GM23338 (cell line): ENCODE data around the gene RNF157. TPM values are rescaled to one million over a fixed set of nuclear protein-coding genes. Genes with fewer than 3 reads are reported as not detected.

Experiments
- ATAC-seq: fragments of 200-7000 bp; cut with Tn5 transposase; 3 replicates; pipeline ENCODE4 v1.9.1; 2020
- DNase-seq: peaks from one replicate; pipeline ENCODE4 v3.0.0-alpha.2; 2015; ENCODE audit warnings: low spot score
- H2AFZ ChIP-seq: fragments of 200-600 bp; sonication (generic); 2 replicates; pipeline ENCODE4 v1.8.0; 2016; ENCODE audit warnings: antibody characterized with exemption, mild to moderate bottlenecking, moderate library complexity
- H3F3A ChIP-seq: fragments of 200-600 bp; sonication (generic); replicated peaks from 2 replicates; pipeline ENCODE4 v1.8.0; 2017; ENCODE audit warnings: antibody characterized with exemption, mixed run types, low read depth
- H3K27ac ChIP-seq: fragments of 200-600 bp; sonication (generic); 2 replicates; pipeline ENCODE4 v1.6.1; 2016; ENCODE audit warnings: low read depth
- H3K27me3 ChIP-seq: fragments of 200-600 bp; sonication (generic); 2 replicates; pipeline ENCODE4 v1.8.0; 2016; ENCODE audit warnings: mild to moderate bottlenecking, mixed run types, moderate library complexity; ENCODE audit not compliant: insufficient read depth
- H3K36me3 ChIP-seq: fragments of 200-600 bp; sonication (generic); 2 replicates; pipeline ENCODE4 v1.8.0; 2016; ENCODE audit warnings: mild to moderate bottlenecking; ENCODE audit not compliant: insufficient read depth
- H3K4me1 ChIP-seq: fragments of 200-600 bp; sonication (generic); 2 replicates; pipeline ENCODE4 v1.8.0; 2016; ENCODE audit warnings: mild to moderate bottlenecking, moderate library complexity; ENCODE audit not compliant: insufficient read depth
- H3K4me2 ChIP-seq: fragments of 200-600 bp; sonication (generic); 2 replicates; pipeline ENCODE4 v1.7.1; 2017; ENCODE audit warnings: mixed run types
- H3K4me3 ChIP-seq: fragments of 200-600 bp; sonication (generic); 2 replicates; pipeline ENCODE4 v1.6.1; 2016; ENCODE audit warnings: mixed run types
- H3K79me2 ChIP-seq: fragments of 200-600 bp; sonication (generic); replicated peaks from 2 replicates; pipeline ENCODE4 v1.8.0; 2017; ENCODE audit warnings: mild to moderate bottlenecking; ENCODE audit not compliant: insufficient read depth
- H3K9me2 ChIP-seq: fragments of 200-600 bp; sonication (generic); 2 replicates; pipeline ENCODE4 v1.8.0; 2017; ENCODE audit not compliant: insufficient read depth
- H4K20me1 ChIP-seq: fragments of 200-600 bp; sonication (generic); replicated peaks from 2 replicates; pipeline ENCODE4 v1.8.0; 2017; ENCODE audit warnings: mild to moderate bottlenecking; ENCODE audit not compliant: insufficient read depth
- H3K27ac Mint-ChIP-seq: 2 replicates; pipeline ENCODE4 v1.8.0; 2020; ENCODE audit warnings: inconsistent platforms, mild to moderate bottlenecking, moderate library complexity, mixed read lengths
- H3K27me3 Mint-ChIP-seq: 3 replicates; pipeline ENCODE4 v1.8.0; 2022; ENCODE audit warnings: low read depth, mild to moderate bottlenecking, moderate library complexity, mixed read lengths, inconsistent platforms; ENCODE audit not compliant: insufficient read depth, poor library complexity
- H3K36me3 Mint-ChIP-seq: 3 replicates; pipeline ENCODE4 v1.8.0; 2021; ENCODE audit warnings: low read depth, mild to moderate bottlenecking, inconsistent platforms, moderate library complexity, mixed read lengths
- H3K4me1 Mint-ChIP-seq: 3 replicates; pipeline ENCODE4 v1.8.0; 2020; ENCODE audit warnings: mild to moderate bottlenecking, inconsistent platforms, mixed read lengths
- H3K4me3 Mint-ChIP-seq: 3 replicates; pipeline ENCODE4 v1.8.0; 2021; ENCODE audit warnings: moderate library complexity, mild to moderate bottlenecking, inconsistent platforms, mixed read lengths
- H3K9me3 Mint-ChIP-seq: 3 replicates; pipeline ENCODE4 v1.8.0; 2020; ENCODE audit warnings: moderate library complexity, mild to moderate bottlenecking, inconsistent platforms, mixed read lengths
- CREB1 ChIP-seq: fragments of 250-450 bp; sonication (Bioruptor Pico); IDR thresholded peaks from 2 replicates; pipeline ENCODE4 v1.5.0; 2020; ENCODE audit warnings: low read depth, mild to moderate bottlenecking, moderate library complexity
- CTCF ChIP-seq, 2 experiments: fragments of 200-600 bp in 1 of 2; sonication (generic) in 1 of 2; conservative IDR thresholded peaks; 2 replicates each; pipeline versions ENCODE4 v1.5.1 to v1.6.1; 2016 to 2017; ENCODE audit warnings: antibody characterized with exemption in 2 of 2, low read depth in 2 of 2, mild to moderate bottlenecking in 2 of 2, moderate library complexity in 1 of 2
- EZH2 ChIP-seq: fragments of 200-600 bp; sonication (generic); IDR thresholded peaks from one replicate; pipeline ENCODE4 v1.8.0; 2017; ENCODE audit warnings: antibody characterized with exemption, mild to moderate bottlenecking, low read depth; ENCODE audit not compliant: unreplicated experiment
- EZH2phosphoT487 ChIP-seq: fragments of 200-600 bp; sonication (generic); IDR thresholded peaks from one replicate; pipeline ENCODE4 v1.8.1; 2018; ENCODE audit warnings: antibody characterized with exemption; ENCODE audit not compliant: unreplicated experiment
- JUNB ChIP-seq: IDR thresholded peaks from one replicate; pipeline ENCODE4 v1.6.1; 2016; ENCODE audit warnings: antibody characterized with exemption; ENCODE audit not compliant: unreplicated experiment
- NANOG ChIP-seq: IDR thresholded peaks from 2 replicates; pipeline ENCODE4 v1.6.1; 2016; ENCODE audit warnings: antibody characterized with exemption, borderline replicate concordance
- POLR2AphosphoS5 ChIP-seq: IDR thresholded peaks from 2 replicates; pipeline ENCODE4 v1.6.1; 2016; ENCODE audit warnings: antibody characterized with exemption, low read depth
- STAT1 ChIP-seq: IDR thresholded peaks from one replicate; pipeline ENCODE4 v1.6.1; 2016; ENCODE audit warnings: antibody characterized with exemption; ENCODE audit not compliant: unreplicated experiment
- ZNF114 ChIP-seq: fragments of 250-450 bp; sonication (Bioruptor Pico); IDR thresholded peaks from 2 replicates; pipeline ENCODE4 v1.5.0; 2020; ENCODE audit warnings: mild to moderate bottlenecking, moderate library complexity
- ZNF331 ChIP-seq: fragments of 250-450 bp; sonication (Bioruptor Pico); IDR thresholded peaks from 2 replicates; pipeline ENCODE4 v1.5.0; 2020; ENCODE audit warnings: low read depth, mild to moderate bottlenecking, moderate library complexity
- polyA plus RNA-seq: library from polyadenylated mRNA; unstranded; fragments of >200 nt; fragmentation: Nextera tagmentation; extraction: Ambion mirVana; gene quantifications from 2 replicates; pipeline ENCODE4 v1.2.1, GENCODE V29; 2016
- total RNA-seq: library from RNA; depleted of rRNA; stranded (reverse); fragments of >200 nt; shearing (Covaris generic); gene quantifications from 2 replicates; pipeline ENCODE4 v1.2.3, GENCODE V29; 2014
- TF ChIP-seq, protein P1 (sequence below): IDR thresholded peaks from one replicate; pipeline ENCODE4 v1.6.1; 2018; ENCODE audit warnings: antibody characterized with exemption; ENCODE audit not compliant: unreplicated experiment
- TF ChIP-seq, protein P2 (sequence below): IDR thresholded peaks from 2 replicates; pipeline ENCODE4 v1.6.1; 2016; ENCODE audit warnings: antibody characterized with exemption
- TF ChIP-seq, protein P3 (sequence below): fragments of 250-450 bp; sonication (Bioruptor Pico); IDR thresholded peaks from 2 replicates; pipeline ENCODE4 v1.5.0; 2020; ENCODE audit warnings: mild to moderate bottlenecking, moderate library complexity

RNF157 gene
- total and polyA plus RNA-seq, 2 experiments from 2014 or later, result 7.8 to 11.7 TPM

GRCh38 chr17:76263896-76264295, 23.6 kb upstream of the RNF157 start:
- Mint-ChIP-seq H3K27ac (no peak overlapping the region), H3K27me3 (peaks cover 12% of the 10 kb centered on the region), H3K9me3 (no peaks in the 10 kb centered on the region), H3K4me3 (no peak overlapping the region), H3K4me1 (peaks cover 36% of the 10 kb centered on the region), H3K36me3 (peaks cover 7% of the 10 kb centered on the region; the same call in 2 of the 3 replicates)
- Histone ChIP-seq H2AFZ (no peak overlapping the region), H3K4me2 (peak overlapping the region; percentile 68; the same call in 1 of the 2 replicates), H3K27me3 (no peaks in the 10 kb centered on the region), H3K9me2 (no peaks in the 10 kb centered on the region), H3K4me3 (no peak overlapping the region), H3K27ac (no peak overlapping the region), H4K20me1 (no peaks in the 10 kb centered on the region), H3K4me1 (peaks cover 18% of the 10 kb centered on the region; the same call in 1 of the 2 replicates), H3K36me3 (no peaks in the 10 kb centered on the region), H3F3A (0 out of 2 replicates have a peak, but pooled peaks cover 5% of the 10 kb centered on the region), H3K79me2 (peaks cover 21% of the 10 kb centered on the region)
- ATAC-seq (no peak), DNase-seq (no peak)
- TF ChIP-seq CTCF (conservative IDR thresholded peaks at IDR 0.05; ENCODE audit: low read depth in 2 of 2) (no peak), EZH2phosphoT487 (no peak), STAT1 (no peak), POLR2AphosphoS5 (no peak), ZNF331 (CRISPR knock-in tag) (no peak), JUNB (no peak), NANOG (no peak), ZNF114 (CRISPR knock-in tag) (no peak), EZH2 (no peak), CREB1 (CRISPR knock-in tag) (no peak)
- TF ChIP-seq, protein P1, sequence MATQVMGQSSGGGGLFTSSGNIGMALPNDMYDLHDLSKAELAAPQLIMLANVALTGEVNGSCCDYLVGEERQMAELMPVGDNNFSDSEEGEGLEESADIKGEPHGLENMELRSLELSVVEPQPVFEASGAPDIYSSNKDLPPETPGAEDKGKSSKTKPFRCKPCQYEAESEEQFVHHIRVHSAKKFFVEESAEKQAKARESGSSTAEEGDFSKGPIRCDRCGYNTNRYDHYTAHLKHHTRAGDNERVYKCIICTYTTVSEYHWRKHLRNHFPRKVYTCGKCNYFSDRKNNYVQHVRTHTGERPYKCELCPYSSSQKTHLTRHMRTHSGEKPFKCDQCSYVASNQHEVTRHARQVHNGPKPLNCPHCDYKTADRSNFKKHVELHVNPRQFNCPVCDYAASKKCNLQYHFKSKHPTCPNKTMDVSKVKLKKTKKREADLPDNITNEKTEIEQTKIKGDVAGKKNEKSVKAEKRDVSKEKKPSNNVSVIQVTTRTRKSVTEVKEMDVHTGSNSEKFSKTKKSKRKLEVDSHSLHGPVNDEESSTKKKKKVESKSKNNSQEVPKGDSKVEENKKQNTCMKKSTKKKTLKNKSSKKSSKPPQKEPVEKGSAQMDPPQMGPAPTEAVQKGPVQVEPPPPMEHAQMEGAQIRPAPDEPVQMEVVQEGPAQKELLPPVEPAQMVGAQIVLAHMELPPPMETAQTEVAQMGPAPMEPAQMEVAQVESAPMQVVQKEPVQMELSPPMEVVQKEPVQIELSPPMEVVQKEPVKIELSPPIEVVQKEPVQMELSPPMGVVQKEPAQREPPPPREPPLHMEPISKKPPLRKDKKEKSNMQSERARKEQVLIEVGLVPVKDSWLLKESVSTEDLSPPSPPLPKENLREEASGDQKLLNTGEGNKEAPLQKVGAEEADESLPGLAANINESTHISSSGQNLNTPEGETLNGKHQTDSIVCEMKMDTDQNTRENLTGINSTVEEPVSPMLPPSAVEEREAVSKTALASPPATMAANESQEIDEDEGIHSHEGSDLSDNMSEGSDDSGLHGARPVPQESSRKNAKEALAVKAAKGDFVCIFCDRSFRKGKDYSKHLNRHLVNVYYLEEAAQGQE, result no peak
- TF ChIP-seq, protein P2, sequence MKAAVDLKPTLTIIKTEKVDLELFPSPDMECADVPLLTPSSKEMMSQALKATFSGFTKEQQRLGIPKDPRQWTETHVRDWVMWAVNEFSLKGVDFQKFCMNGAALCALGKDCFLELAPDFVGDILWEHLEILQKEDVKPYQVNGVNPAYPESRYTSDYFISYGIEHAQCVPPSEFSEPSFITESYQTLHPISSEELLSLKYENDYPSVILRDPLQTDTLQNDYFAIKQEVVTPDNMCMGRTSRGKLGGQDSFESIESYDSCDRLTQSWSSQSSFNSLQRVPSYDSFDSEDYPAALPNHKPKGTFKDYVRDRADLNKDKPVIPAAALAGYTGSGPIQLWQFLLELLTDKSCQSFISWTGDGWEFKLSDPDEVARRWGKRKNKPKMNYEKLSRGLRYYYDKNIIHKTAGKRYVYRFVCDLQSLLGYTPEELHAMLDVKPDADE, result no peak
- TF ChIP-seq, protein P3, sequence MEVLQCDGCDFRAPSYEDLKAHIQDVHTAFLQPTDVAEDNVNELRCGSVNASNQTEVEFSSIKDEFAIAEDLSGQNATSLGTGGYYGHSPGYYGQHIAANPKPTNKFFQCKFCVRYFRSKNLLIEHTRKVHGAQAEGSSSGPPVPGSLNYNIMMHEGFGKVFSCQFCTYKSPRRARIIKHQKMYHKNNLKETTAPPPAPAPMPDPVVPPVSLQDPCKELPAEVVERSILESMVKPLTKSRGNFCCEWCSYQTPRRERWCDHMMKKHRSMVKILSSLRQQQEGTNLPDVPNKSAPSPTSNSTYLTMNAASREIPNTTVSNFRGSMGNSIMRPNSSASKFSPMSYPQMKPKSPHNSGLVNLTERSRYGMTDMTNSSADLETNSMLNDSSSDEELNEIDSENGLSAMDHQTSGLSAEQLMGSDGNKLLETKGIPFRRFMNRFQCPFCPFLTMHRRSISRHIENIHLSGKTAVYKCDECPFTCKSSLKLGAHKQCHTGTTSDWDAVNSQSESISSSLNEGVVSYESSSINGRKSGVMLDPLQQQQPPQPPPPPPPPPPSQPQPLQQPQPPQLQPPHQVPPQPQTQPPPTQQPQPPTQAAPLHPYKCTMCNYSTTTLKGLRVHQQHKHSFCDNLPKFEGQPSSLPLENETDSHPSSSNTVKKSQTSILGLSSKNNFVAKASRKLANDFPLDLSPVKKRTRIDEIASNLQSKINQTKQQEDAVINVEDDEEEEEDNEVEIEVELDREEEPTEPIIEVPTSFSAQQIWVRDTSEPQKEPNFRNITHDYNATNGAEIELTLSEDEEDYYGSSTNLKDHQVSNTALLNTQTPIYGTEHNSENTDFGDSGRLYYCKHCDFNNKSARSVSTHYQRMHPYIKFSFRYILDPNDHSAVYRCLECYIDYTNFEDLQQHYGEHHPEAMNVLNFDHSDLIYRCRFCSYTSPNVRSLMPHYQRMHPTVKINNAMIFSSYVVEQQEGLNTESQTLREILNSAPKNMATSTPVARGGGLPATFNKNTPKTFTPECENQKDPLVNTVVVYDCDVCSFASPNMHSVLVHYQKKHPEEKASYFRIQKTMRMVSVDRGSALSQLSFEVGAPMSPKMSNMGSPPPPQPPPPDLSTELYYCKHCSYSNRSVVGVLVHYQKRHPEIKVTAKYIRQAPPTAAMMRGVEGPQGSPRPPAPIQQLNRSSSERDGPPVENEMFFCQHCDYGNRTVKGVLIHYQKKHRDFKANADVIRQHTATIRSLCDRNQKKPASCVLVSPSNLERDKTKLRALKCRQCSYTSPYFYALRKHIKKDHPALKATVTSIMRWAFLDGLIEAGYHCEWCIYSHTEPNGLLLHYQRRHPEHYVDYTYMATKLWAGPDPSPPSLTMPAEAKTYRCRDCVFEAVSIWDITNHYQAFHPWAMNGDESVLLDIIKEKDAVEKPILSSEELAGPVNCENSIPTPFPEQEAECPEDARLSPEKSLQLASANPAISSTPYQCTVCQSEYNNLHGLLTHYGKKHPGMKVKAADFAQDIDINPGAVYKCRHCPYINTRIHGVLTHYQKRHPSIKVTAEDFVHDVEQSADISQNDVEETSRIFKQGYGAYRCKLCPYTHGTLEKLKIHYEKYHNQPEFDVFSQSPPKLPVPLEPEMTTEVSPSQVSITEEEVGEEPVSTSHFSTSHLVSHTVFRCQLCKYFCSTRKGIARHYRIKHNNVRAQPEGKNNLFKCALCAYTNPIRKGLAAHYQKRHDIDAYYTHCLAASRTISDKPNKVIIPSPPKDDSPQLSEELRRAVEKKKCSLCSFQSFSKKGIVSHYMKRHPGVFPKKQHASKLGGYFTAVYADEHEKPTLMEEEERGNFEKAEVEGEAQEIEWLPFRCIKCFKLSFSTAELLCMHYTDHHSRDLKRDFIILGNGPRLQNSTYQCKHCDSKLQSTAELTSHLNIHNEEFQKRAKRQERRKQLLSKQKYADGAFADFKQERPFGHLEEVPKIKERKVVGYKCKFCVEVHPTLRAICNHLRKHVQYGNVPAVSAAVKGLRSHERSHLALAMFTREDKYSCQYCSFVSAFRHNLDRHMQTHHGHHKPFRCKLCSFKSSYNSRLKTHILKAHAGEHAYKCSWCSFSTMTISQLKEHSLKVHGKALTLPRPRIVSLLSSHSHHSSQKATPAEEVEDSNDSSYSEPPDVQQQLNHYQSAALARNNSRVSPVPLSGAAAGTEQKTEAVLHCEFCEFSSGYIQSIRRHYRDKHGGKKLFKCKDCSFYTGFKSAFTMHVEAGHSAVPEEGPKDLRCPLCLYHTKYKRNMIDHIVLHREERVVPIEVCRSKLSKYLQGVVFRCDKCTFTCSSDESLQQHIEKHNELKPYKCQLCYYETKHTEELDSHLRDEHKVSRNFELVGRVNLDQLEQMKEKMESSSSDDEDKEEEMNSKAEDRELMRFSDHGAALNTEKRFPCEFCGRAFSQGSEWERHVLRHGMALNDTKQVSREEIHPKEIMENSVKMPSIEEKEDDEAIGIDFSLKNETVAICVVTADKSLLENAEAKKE, result no peak
